Neural cell (in vitro differentiated cells): ENCODE measurements around the gene MPHOSPH9. TPM values are rescaled to one million over a fixed set of nuclear protein-coding genes. Genes with fewer than 3 reads are reported as not detected.

Experiments used
- H2AFZ ChIP-seq: fragments of 200-600, 300-800 bp; sonication (generic), shearing (Covaris generic); 2 replicates; pipeline ENCODE4 v1.6.0; 2014; ENCODE audit warnings: low read depth, mild to moderate bottlenecking, antibody characterized with exemption, low read length, moderate library complexity
- H3F3A ChIP-seq: fragments of 200-600 bp; shearing (Covaris generic); 2 replicates; pipeline ENCODE4 v1.6.1; 2016; ENCODE audit warnings: mild to moderate bottlenecking, moderate library complexity, mixed read lengths, antibody characterized with exemption, low read length; ENCODE audit not compliant: insufficient read depth, poor library complexity, severe bottlenecking
- H3K27ac ChIP-seq: fragments of 200-600, 300-800 bp; sonication (generic), shearing (Covaris generic); 2 replicates; pipeline ENCODE4 v1.5.1; 2014; ENCODE audit warnings: mild to moderate bottlenecking, low read length, moderate library complexity
- H3K27me3 ChIP-seq: fragments of 300-800, 200-600 bp; sonication (generic), shearing (Covaris generic); 2 replicates; pipeline ENCODE4 v1.6.0; 2014; ENCODE audit warnings: mild to moderate bottlenecking, low read depth, low read length, moderate library complexity; ENCODE audit not compliant: insufficient read depth
- H3K36me3 ChIP-seq: fragments of 300-800, 200-600 bp; sonication (generic), shearing (Covaris generic); 2 replicates; pipeline ENCODE4 v1.5.1; 2014; ENCODE audit warnings: mild to moderate bottlenecking, antibody characterized with exemption, low read length, moderate library complexity; ENCODE audit not compliant: insufficient read depth
- H3K4me2 ChIP-seq: fragments of 300-800, 200-600 bp; sonication (generic), shearing (Covaris generic); 2 replicates; pipeline ENCODE4 v1.6.0; 2014; ENCODE audit warnings: mild to moderate bottlenecking, low read length
- H3K4me3 ChIP-seq: fragments of 300-800, 200-600 bp; sonication (generic), shearing (Covaris generic); 2 replicates; pipeline ENCODE4 v1.5.1; 2014; ENCODE audit warnings: mild to moderate bottlenecking, low read length, moderate library complexity
- H3K79me2 ChIP-seq: fragments of 200-600 bp; shearing (Covaris generic); replicated peaks from 2 replicates; pipeline ENCODE4 v1.6.0; 2014; ENCODE audit warnings: mild to moderate bottlenecking, low read length, moderate library complexity; ENCODE audit not compliant: insufficient read depth
- H3K9ac ChIP-seq: fragments of 300-800, 200-600 bp; sonication (generic), shearing (Covaris generic); 2 replicates; pipeline ENCODE4 v1.6.1; 2016; ENCODE audit warnings: mild to moderate bottlenecking, low read length, mixed read lengths
- H3K9me2 ChIP-seq: fragments of 200-600 bp; shearing (Covaris generic); 2 replicates; pipeline ENCODE4 v1.6.1; 2016; ENCODE audit warnings: mild to moderate bottlenecking, low read length, mixed read lengths; ENCODE audit not compliant: insufficient read depth
- H3K9me3 ChIP-seq: fragments of 200-600, 300-800 bp; sonication (generic), shearing (Covaris generic); 2 replicates; pipeline ENCODE4 v1.6.1; 2016; ENCODE audit warnings: mild to moderate bottlenecking, mixed run types, low read length, moderate library complexity, mixed read lengths
- H4K20me1 ChIP-seq: fragments of 200-600 bp; shearing (Covaris generic); 2 replicates; pipeline ENCODE4 v1.6.1; 2016; ENCODE audit warnings: mild to moderate bottlenecking, mixed run types; ENCODE audit not compliant: insufficient read depth
- CTCF ChIP-seq: fragments of 450-650 bp; IDR thresholded peaks from 2 replicates; pipeline ENCODE4 v1.5.1; 2014; ENCODE audit warnings: antibody characterized with exemption, mild to moderate bottlenecking, moderate library complexity; ENCODE audit not compliant: poor library complexity, severe bottlenecking
- EP300 ChIP-seq: fragments of 450-650 bp; conservative IDR thresholded peaks from 2 replicates; pipeline ENCODE4 v1.6.1; 2014; ENCODE audit warnings: antibody characterized with exemption, mild to moderate bottlenecking, moderate library complexity; ENCODE audit not compliant: poor library complexity, severe bottlenecking
- EZH2 ChIP-seq: fragments of 200-600, 300-800 bp; shearing (Covaris generic), sonication (generic); IDR thresholded peaks from 2 replicates; pipeline ENCODE4 v1.6.1; 2014; ENCODE audit warnings: antibody characterized with exemption, low read length, borderline replicate concordance, mild to moderate bottlenecking; ENCODE audit not compliant: insufficient read depth, poor library complexity, severe bottlenecking
- MXI1 ChIP-seq: fragments of 450-650 bp; conservative IDR thresholded peaks from 2 replicates; pipeline ENCODE4 v1.6.1; 2014; ENCODE audit warnings: antibody characterized with exemption, mild to moderate bottlenecking; ENCODE audit not compliant: poor library complexity, severe bottlenecking
- POLR2AphosphoS5 ChIP-seq: IDR thresholded peaks from 2 replicates; pipeline ENCODE4 v1.6.1; 2012
- RAD21 ChIP-seq: fragments of 450-650 bp; conservative IDR thresholded peaks from 2 replicates; pipeline ENCODE4 v1.6.1; 2014; ENCODE audit warnings: antibody characterized with exemption, mild to moderate bottlenecking, moderate library complexity
- REST ChIP-seq: IDR thresholded peaks from 2 replicates; pipeline ENCODE4 v1.6.1; 2012; ENCODE audit warnings: borderline replicate concordance
- SMC3 ChIP-seq: fragments of 450-650 bp; conservative IDR thresholded peaks from 2 replicates; pipeline ENCODE4 v1.6.1; 2014; ENCODE audit warnings: antibody characterized with exemption, mild to moderate bottlenecking, moderate library complexity; ENCODE audit not compliant: poor library complexity
- TAF1 ChIP-seq: IDR thresholded peaks from 2 replicates; pipeline ENCODE4 v1.6.1; 2012; ENCODE audit warnings: low read depth
- polyA plus RNA-seq: library from polyadenylated mRNA; depleted of rRNA; stranded (reverse); fragments of >200 nt; gene quantifications from 2 replicates; pipeline ENCODE4 v1.2.3, GENCODE V29; 2014

MPHOSPH9 gene
- polyA plus RNA-seq, 1 donor from 2014 or later, result 59.1 TPM

GRCh38 chr12:123231931-123232330 is 1.0 kb downstream of the MPHOSPH9 start:
- Histone ChIP-seq H3F3A (no peaks in the 10 kb centered on the region), H3K27ac (peak overlapping the region; percentile 87), H3K36me3 (no peaks in the 10 kb centered on the region), H3K9me2 (no peaks in the 10 kb centered on the region), H2AFZ (no peak overlapping the region), H3K9ac (peak overlapping the region; percentile 82), H3K79me2 (peaks cover 49% of the 10 kb centered on the region), H3K9me3 (no peaks in the 10 kb centered on the region), H3K27me3 (no peaks in the 10 kb centered on the region), H4K20me1 (no peaks in the 10 kb centered on the region), H3K4me2 (peak overlapping the region; percentile 87), H3K4me3 (peak overlapping the region; percentile 82)
- no peak for TF ChIP-seq CTCF
- TF ChIP-seq TAF1, result no peak
- no peak for TF ChIP-seq EP300
- no peak for TF ChIP-seq SMC3
- TF ChIP-seq EZH2, result no peak

- Histone ChIP-seq H3K27ac (no peak overlapping the region), H3K9me2 (no peaks in the 10 kb centered on the region), H3K9ac (no peak overlapping the region), H3K27me3 (no peaks in the 10 kb centered on the region), H3K9me3 (no peaks in the 10 kb centered on the region), H2AFZ (no peak overlapping the region), H3K4me3 (peak overlapping the region; percentile 29), H3K79me2 (peaks cover 43% of the 10 kb centered on the region), H3F3A (no peaks in the 10 kb centered on the region), H4K20me1 (no peaks in the 10 kb centered on the region), H3K4me2 (no peak overlapping the region), H3K36me3 (no peaks in the 10 kb centered on the region)
- no peak for TF ChIP-seq SMC3
- TF ChIP-seq POLR2AphosphoS5, result no peak
- TF ChIP-seq RAD21, result no peak
- no peak for TF ChIP-seq CTCF
- no peak for TF ChIP-seq TAF1
- TF ChIP-seq MXI1, result no peak
- TF ChIP-seq EZH2, result no peak
- no peak for TF ChIP-seq EP300
- no peak for TF ChIP-seq REST
Measured at GRCh38 chr12:123229051-123229450, 3.9 kb downstream of the MPHOSPH9 start.
